ENCODE data around the gene AKR1C4.

- TF ChIP-seq CTCF (IDR thresholded peaks at IDR 0.05), result no peak
- TF ChIP-seq POLR2A (IDR thresholded peaks at IDR 0.05), result no peak
Measured at GRCh38 chr10:5165738-5166137, 30.9 kb upstream of the AKR1C4 start.
